BJ (cell line): ENCODE measurements around the gene KCNQ1OT1. TPM values are rescaled to one million over a fixed set of nuclear protein-coding genes. Genes with fewer than 3 reads are reported as not detected.

Experiments used
- CTCF ChIA-PET: fragments of 350-600 bp; formaldehyde crosslinking; extraction: SDS; loops from one replicate; lab custom pipeline; 2021; ENCODE audit warnings: antibody characterized with exemption, inconsistent platforms; lab: Yijun Ruan, JAX
- POLR2A ChIA-PET: fragments of 300-600 bp; sonication (Branson Sonifier 250); formaldehyde crosslinking; extraction: SDS; loops from one replicate; lab custom pipeline; 2021; ENCODE audit warnings: antibody characterized with exemption; lab: Charles Lee
- DNase-seq: peaks from one replicate; pipeline ENCODE4 v3.0.0-alpha.2; 2011; ENCODE audit warnings: low read depth
- H3K27me3 ChIP-seq: 2 replicates; pipeline ENCODE4 v1.6.0; 2011; ENCODE audit warnings: low read length; ENCODE audit not compliant: control insufficient read depth, insufficient read depth
- H3K36me3 ChIP-seq: 2 replicates; pipeline ENCODE4 v1.5.1; 2011; ENCODE audit warnings: low read length; ENCODE audit not compliant: control insufficient read depth, insufficient read depth
- H3K4me3 ChIP-seq: 2 replicates; pipeline ENCODE4 v1.5.1; 2011; ENCODE audit warnings: low read depth, mild to moderate bottlenecking, control low read depth, low read length
- polyA plus RNA-seq: library from polyadenylated mRNA; depleted of rRNA; stranded (reverse); fragments of >200 nt; gene quantifications from 2 replicates; pipeline ENCODE4 v1.2.3, GENCODE V29; 2011
- TF ChIP-seq, protein P1 (sequence below): IDR thresholded peaks from 2 replicates; pipeline ENCODE4 v1.5.1; 2011; ENCODE audit warnings: low read depth, mild to moderate bottlenecking, control low read depth, inconsistent platforms, low read length, moderate library complexity; ENCODE audit not compliant: insufficient read depth

KCNQ1OT1 gene
- polyA plus RNA-seq, 1 experiment: 0.16 TPM

DNA sequence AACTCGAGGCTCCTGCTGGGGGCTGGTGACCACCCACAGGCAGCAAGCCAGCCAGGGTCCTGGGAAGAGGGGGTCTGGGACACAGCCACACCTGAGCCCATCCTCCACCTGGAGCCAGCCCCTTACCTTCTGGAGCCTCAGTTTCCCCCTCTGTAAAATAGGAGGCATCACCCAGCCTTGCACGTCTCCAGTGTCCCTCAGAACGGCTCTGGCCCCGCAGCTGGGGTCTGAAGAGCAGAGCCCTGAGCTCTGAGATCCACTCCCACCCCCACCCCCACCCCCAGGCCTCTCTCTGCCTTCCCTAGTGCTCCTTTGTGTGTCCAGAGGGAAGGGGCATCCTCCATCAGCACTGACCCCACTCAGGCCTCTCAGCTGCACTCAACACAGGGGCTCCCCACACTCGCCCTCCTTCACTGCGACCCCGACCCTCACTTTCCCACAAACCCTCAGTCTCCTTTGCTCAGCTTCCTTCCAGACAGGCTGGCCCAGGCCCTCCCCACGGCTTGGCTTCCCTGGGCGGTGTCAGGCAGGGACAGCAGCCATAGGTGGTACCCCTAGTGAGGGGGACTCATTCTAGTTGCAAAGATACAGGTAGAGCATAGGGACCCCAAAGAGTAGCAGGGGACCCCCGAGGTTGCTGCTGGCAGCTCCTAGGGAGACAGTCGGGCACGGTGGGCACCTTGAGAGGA lies 33.3 kb upstream of the KCNQ1OT1 start:
- CTCF ChIA-PET: interaction anchor here (1.2 to 1.6 kb wide), 2 partner anchors 8 to 200 kb away, joined by 3 to 4 read pairs; no protein-coding TSS in a partner anchor
- POLR2A ChIA-PET: no interaction called here
- Histone ChIP-seq H3K4me3 (no peak overlapping the region), H3K27me3 (peaks cover 2% of the 10 kb centered on the region; the same call in 1 of the 2 replicates), H3K36me3 (no peaks in the 10 kb centered on the region)
- no peak for DNase-seq
- TF ChIP-seq, protein P1, sequence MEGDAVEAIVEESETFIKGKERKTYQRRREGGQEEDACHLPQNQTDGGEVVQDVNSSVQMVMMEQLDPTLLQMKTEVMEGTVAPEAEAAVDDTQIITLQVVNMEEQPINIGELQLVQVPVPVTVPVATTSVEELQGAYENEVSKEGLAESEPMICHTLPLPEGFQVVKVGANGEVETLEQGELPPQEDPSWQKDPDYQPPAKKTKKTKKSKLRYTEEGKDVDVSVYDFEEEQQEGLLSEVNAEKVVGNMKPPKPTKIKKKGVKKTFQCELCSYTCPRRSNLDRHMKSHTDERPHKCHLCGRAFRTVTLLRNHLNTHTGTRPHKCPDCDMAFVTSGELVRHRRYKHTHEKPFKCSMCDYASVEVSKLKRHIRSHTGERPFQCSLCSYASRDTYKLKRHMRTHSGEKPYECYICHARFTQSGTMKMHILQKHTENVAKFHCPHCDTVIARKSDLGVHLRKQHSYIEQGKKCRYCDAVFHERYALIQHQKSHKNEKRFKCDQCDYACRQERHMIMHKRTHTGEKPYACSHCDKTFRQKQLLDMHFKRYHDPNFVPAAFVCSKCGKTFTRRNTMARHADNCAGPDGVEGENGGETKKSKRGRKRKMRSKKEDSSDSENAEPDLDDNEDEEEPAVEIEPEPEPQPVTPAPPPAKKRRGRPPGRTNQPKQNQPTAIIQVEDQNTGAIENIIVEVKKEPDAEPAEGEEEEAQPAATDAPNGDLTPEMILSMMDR: no peak

DNA sequence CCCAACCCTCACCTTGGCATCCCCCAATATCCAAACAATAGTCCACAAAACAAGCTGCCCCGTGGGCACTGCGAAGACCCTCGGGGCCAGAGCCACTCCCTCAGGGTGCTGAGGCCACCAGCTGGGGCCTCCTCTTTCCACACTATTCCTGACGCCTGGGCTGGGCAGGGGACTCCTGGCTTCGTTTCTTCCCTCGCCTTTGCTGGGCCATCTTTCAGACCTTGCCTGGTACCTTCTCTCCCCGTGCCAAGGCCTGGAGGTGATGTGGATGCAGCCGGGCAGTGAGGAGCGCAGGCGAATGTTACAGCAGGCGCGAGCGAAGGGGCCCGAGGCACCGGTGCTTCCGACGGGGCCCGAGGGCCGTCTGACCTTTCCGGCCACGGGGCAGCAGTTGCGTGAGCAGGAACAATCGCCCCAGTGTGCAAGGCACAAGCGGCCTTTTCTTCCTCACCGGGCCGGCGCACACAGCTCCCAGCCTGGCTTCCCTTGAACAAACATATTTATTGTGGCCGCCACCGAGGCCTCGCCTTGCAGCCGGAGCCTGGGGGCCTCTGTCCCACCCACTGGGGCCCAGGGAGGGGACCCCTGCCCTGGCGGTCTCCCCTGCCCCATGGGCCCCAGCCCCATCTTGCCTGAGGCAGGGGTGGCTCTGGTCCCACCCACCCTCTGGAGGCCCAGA lies 32.6 kb upstream of the KCNQ1OT1 start:
- CTCF ChIA-PET: no interaction called here
- TF ChIP-seq, protein P1: no peak
- H3K27me3 ChIP-seq: peaks cover 5% of the 10 kb centered on the region
- DNase-seq: no peak
- H3K36me3 ChIP-seq: no peaks in the 10 kb centered on the region
- POLR2A ChIA-PET: no interaction called here
- no peak overlapping the region for H3K4me3 ChIP-seq

DNA sequence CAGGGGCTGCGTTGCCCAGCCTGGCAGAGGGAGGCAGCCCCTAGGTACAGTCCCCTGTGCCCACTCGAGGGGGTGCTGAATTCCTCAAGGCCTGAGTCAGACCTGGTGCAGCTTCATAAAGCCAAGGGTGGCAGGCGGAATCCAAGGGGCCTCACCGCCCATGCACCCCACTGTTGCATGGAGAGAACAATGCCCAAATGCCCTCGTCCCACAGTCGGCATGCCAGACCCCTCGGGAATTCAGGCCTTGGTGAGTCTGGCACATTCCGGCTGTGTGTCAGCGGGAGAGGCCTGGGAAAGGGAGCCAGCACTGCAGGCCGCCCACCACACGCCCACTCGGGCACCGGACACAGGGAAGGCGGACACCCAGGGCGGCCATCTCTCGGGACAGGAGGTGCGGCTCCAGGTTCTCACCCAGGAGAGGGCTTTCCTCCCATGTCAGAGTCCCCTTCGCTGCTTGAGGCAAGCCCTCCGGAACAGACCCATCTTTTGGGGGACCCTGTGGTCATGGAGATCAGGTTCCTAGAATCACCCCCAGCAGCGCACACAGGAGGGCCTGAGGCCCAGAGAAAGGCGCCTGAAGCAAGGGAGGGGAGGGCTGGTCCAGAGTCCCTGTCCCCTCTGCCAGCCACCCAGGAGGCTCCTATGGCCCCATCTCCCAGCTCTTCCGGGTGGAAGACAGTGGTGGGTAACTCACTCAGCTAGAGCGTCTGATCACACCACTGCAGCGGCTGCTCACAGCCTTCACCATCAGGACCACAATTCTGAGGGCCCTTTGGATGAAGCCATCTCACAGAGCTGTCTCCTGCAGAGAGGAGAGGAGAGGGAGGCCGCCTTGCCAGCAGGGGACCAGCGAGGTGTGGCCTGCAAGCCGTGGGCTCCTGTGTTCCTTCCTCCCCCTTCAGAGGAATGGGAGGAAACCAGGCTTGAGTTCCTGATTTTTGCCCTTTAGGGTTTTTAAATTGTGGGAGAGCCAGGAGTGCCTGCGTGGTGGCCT lies 31.6 kb upstream of the KCNQ1OT1 start:
- no peak overlapping the region for H3K4me3 ChIP-seq
- peaks cover 9% of the 10 kb centered on the region for H3K27me3 ChIP-seq
- CTCF ChIA-PET: no interaction called here
- TF ChIP-seq, protein P1: no peak
- POLR2A ChIA-PET: no interaction called here
- DNase-seq: no peak
- no peaks in the 10 kb centered on the region for H3K36me3 ChIP-seq

DNA sequence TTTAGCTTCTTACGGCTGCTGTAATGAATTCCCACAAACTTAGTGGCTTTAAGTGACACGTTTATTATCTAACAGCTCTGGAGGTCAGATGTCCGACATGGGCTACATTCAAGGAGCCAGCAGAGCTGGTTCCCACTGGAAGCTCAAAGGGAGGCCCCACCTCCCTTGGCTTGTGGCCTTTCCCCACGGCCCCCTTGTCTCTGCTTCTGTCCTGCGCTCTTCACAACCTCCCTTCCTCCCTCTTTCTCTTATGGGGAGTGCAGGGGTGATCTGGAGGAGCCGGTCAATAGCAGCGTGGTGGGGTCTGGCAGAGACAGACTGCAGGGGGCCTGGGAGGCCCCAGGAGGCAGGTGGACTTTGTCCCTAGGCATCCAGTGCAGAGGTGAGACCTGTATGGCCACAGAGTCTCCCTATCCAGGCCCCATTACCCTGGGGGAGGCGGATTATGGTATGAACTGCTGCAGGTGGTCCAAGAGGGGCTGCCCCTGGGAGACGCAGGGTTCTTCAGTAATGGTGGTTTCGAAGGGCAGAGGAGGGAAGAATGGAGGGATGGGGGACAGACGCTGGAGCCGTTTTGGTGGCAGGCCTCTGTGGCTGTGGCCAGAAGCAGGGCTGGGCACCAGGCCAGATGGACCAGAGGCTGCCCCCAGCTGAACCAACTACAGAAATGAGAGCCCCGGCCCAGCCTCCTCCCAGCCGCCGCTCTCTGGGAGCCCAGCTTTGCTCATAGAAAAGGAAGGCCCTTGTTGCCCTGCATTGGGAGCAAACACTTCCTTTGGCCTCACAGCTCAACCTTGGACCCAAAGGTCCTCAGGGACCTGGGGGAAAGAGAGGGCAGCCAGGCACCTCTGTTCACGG lies 30.7 kb upstream of the KCNQ1OT1 start:
- no peaks in the 10 kb centered on the region for H3K36me3 ChIP-seq
- POLR2A ChIA-PET: no interaction called here
- CTCF ChIA-PET: no interaction called here
- H3K4me3 ChIP-seq: no peak overlapping the region
- H3K27me3 ChIP-seq: peaks cover 11% of the 10 kb centered on the region
- no peak for DNase-seq
- TF ChIP-seq, protein P1: no peak
